Spleen (tissue), 7 donors: ENCODE measurements around the gene RNASET2.

ENCODE experiments used
- POLR2AphosphoS5 ChIP-seq, 3 donors: sonication (generic); formaldehyde crosslinking; IDR thresholded peaks; one replicate each; pipeline ENCODE4 v1.5.1; 2017; ENCODE audit warnings: antibody characterized with exemption in 3 of 3
- TF ChIP-seq, protein P1 (sequence below), 11 experiments: fragments of 200-600 bp in 7 of 11; fragments of 450-650 bp in 4 of 11; sonication (generic) in 4 of 11; IDR thresholded peaks in 8 of 11; conservative IDR thresholded peaks in 3 of 11; 1 replicate in 7 of 11; 2 replicates in 4 of 11; pipeline versions ENCODE4 v1.4.0 to v1.8.0; 2016 to 2021; ENCODE audit warnings: antibody characterized with exemption in 11 of 11, inconsistent platforms in 4 of 11, mild to moderate bottlenecking in 1 of 11
- donor health status: DM: no; HTN: no; CAD: no; lungs with moderate emphysema.
- donor health status: DM: no; HTN: no; CAD: no.
- donor health status: DM: no; HTN: no; CAD: no.

DNA sequence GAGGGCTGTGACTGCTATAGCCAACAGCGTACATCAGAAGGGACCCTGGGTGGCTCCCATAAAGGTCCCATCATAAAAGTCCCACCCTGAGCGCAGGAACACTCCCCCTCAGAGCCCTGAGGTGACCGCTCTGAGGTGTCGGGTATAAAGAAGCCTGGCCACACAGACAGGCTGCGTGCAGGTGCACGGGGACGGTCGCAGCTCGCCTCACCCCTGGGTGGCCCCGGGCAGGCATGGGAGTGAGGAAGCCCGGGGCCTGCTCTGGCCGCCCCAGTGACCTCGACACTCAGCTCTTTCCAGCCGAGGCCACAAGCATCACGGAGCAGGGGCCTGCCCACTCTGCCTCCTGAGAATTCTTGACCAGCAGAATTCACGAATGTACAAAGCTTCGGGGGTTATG lies 14.4 kb upstream of the RNASET2 start:
- TF ChIP-seq, protein P1, sequence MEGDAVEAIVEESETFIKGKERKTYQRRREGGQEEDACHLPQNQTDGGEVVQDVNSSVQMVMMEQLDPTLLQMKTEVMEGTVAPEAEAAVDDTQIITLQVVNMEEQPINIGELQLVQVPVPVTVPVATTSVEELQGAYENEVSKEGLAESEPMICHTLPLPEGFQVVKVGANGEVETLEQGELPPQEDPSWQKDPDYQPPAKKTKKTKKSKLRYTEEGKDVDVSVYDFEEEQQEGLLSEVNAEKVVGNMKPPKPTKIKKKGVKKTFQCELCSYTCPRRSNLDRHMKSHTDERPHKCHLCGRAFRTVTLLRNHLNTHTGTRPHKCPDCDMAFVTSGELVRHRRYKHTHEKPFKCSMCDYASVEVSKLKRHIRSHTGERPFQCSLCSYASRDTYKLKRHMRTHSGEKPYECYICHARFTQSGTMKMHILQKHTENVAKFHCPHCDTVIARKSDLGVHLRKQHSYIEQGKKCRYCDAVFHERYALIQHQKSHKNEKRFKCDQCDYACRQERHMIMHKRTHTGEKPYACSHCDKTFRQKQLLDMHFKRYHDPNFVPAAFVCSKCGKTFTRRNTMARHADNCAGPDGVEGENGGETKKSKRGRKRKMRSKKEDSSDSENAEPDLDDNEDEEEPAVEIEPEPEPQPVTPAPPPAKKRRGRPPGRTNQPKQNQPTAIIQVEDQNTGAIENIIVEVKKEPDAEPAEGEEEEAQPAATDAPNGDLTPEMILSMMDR (IDR thresholded peaks at IDR 0.05 in 8 of 11, conservative IDR thresholded peaks at IDR 0.05 in 3 of 11), result no peak
- no peak for TF ChIP-seq POLR2AphosphoS5 (IDR thresholded peaks at IDR 0.05)
